Activated B cell treated with CpG ODN at 0.5 μM for 24 hours (primary cell): ENCODE measurements around the gene FGFR1OP2. TPM values are rescaled to one million over a fixed set of nuclear protein-coding genes. Genes with fewer than 3 reads are reported as not detected.

ENCODE experiments used
- ATAC-seq: fragments of 200-7000 bp; cut with Tn5 transposase; one replicate; pipeline ENCODE4 v1.10.0; 2021; ENCODE audit warnings: low read depth, mild to moderate bottlenecking, moderate library complexity
- CTCF ChIA-PET: fragments of 350-600 bp; sonication (Branson Sonifier 250); formaldehyde crosslinking; loops from one replicate; lab custom pipeline; 2021; ENCODE audit warnings: antibody characterized with exemption; lab: Charles Lee
- POLR2A ChIA-PET: fragments of 350-600 bp; sonication (Branson Sonifier 250); formaldehyde crosslinking; loops from one replicate; lab custom pipeline; 2021; ENCODE audit warnings: antibody characterized with exemption; lab: Charles Lee
- DNase-seq: peaks from one replicate; pipeline ENCODE4 v3.0.0; 2022
- H3K27ac Mint-ChIP-seq: one replicate; pipeline ENCODE4 v1.8.0; 2020; ENCODE audit warnings: mixed read lengths
- H3K27me3 Mint-ChIP-seq: one replicate; pipeline ENCODE4 v1.8.0; 2021; ENCODE audit warnings: mixed read lengths
- H3K36me3 Mint-ChIP-seq: one replicate; pipeline ENCODE4 v1.8.0; 2021; ENCODE audit warnings: low read depth, mixed read lengths
- H3K4me1 Mint-ChIP-seq: one replicate; pipeline ENCODE4 v1.8.0; 2021; ENCODE audit warnings: mixed read lengths
- H3K4me3 Mint-ChIP-seq: one replicate; pipeline ENCODE4 v1.8.0; 2020; ENCODE audit warnings: mild to moderate bottlenecking, mixed read lengths
- H3K9me3 Mint-ChIP-seq: one replicate; pipeline ENCODE4 v1.8.0; 2020; ENCODE audit warnings: mixed read lengths
- CTCF ChIP-seq: fragments of 200-600 bp; IDR thresholded peaks from one replicate; pipeline ENCODE4 v1.8.0; 2022; ENCODE audit warnings: antibody characterized with exemption, mild to moderate bottlenecking
- intact Hi-C: fragments of 100-400 bp; cut with micrococcal nuclease; formaldehyde crosslinking; loops from one replicate; pipeline ENCODE4 v1.15.1; 2024
- total RNA-seq: library from RNA; stranded (reverse); gene quantifications from 2 replicates; pipeline ENCODE4 v1.2.3, GENCODE V29; 2022

The FGFR1OP2 gene
- total RNA-seq, 1 donor from 2014 or later = 45.0 TPM

- no peaks in the 10 kb centered on the region for H3K9me3 Mint-ChIP-seq
- H3K27ac Mint-ChIP-seq = no peak overlapping the region
- POLR2A ChIA-PET = interaction anchor here (0.6 to 4.6 kb wide), 8 partner anchors 10 to 238 kb away, joined by 3 to 25 read pairs (median 4); partner anchors contain the start of genes ITPR2, MED21 and STK38L
- ATAC-seq (no peak), DNase-seq (no peak)
- CTCF ChIA-PET = interaction anchor here (0.9 to 1.3 kb wide), 3 partner anchors 12 to 293 kb away, joined by 3 to 4 read pairs (median 3); partner anchors contain the start of gene ITPR2
- H3K36me3 Mint-ChIP-seq = peaks cover 3% of the 10 kb centered on the region
- H3K27me3 Mint-ChIP-seq = no peaks in the 10 kb centered on the region
- peaks cover 56% of the 10 kb centered on the region for H3K4me1 Mint-ChIP-seq
- intact Hi-C loops = loop anchor here (5.0 to 10.0 kb wide), 5 partner anchors 278 to 901 kb away; partner anchors contain the start of genes BHLHE41, MRPS35 and PPFIBP1
- no peak for TF ChIP-seq CTCF
- peak overlapping the region; percentile 91 for H3K4me3 Mint-ChIP-seq
Observed at GRCh38 chr12:27012982-27013255, 74.6 kb downstream of the FGFR1OP2 start.

GRCh38 chr12:27013611-27014084 is 75.4 kb downstream of the FGFR1OP2 start:
- ATAC-seq = peak; percentile 14

GRCh38 chr12:27014085-27014858 is 76.0 kb downstream of the FGFR1OP2 start, which contains the start of gene TM7SF3:
TM7SF3 (minus strand) TSS chr12:27014384; CDS start chr12:27014168, 216 bp downstream.
- no peaks in the 10 kb centered on the region for H3K27me3 Mint-ChIP-seq
- CTCF ChIA-PET = interaction anchor here (0.6 to 2.9 kb wide), 12 partner anchors 8 to 292 kb away, joined by 3 to 58 read pairs (median 4); partner anchors contain the start of gene MED21
- H3K36me3 Mint-ChIP-seq = peaks cover 3% of the 10 kb centered on the region
- peak; percentile 33 for TF ChIP-seq CTCF
- intact Hi-C loops = loop anchor here (1.0 to 10.0 kb wide), 13 partner anchors 8 to 902 kb away; partner anchors contain the start of genes BHLHE41, FGFR1OP2, ITPR2 and MED21
- peaks cover 49% of the 10 kb centered on the region for H3K4me1 Mint-ChIP-seq
- H3K9me3 Mint-ChIP-seq = no peaks in the 10 kb centered on the region
- ATAC-seq = peak; percentile 92
- POLR2A ChIA-PET = interaction anchor here (0.6 to 4.6 kb wide), 8 partner anchors 8 to 230 kb away, joined by 3 to 25 read pairs (median 4); partner anchors contain the start of genes FGFR1OP2, ITPR2, MED21 and STK38L
- peak within 1 kb of the TSS; percentile 94 for H3K27ac Mint-ChIP-seq
- peak; percentile 96 for DNase-seq
- H3K4me3 Mint-ChIP-seq = peak within 1 kb of the TSS; percentile 91

More at GRCh38 chr12:27013611-27014084, 75.4 kb downstream of the FGFR1OP2 start:
- intact Hi-C loops = loop anchor here (1.0 to 10.0 kb wide), 13 partner anchors 9 to 901 kb away; partner anchors contain the start of genes BHLHE41, FGFR1OP2, ITPR2 and MED21
- Mint-ChIP-seq H3K36me3 (peaks cover 3% of the 10 kb centered on the region), H3K9me3 (no peaks in the 10 kb centered on the region), H3K4me3 (peak overlapping the region; percentile 91), H3K27me3 (no peaks in the 10 kb centered on the region), H3K27ac (peak overlapping the region; percentile 87), H3K4me1 (peaks cover 49% of the 10 kb centered on the region)
- TF ChIP-seq CTCF = no peak
- ChIA-PET POLR2A (interaction anchor here (0.6 to 4.6 kb wide), 6 partner anchors 9 to 230 kb away, joined by 3 to 25 read pairs (median 5); partner anchors contain the start of genes FGFR1OP2, ITPR2, MED21 and STK38L), CTCF (interaction anchor here (0.6 to 2.6 kb wide), 8 partner anchors 9 to 292 kb away, joined by 3 to 14 read pairs (median 4); partner anchors contain the start of gene MED21)
- no peak for DNase-seq

- intact Hi-C loops = loop anchor here (1.0 to 10.0 kb wide), 15 partner anchors 7 to 903 kb away; partner anchors contain the start of genes BHLHE41, FGFR1OP2, ITPR2 and MED21
- ChIA-PET CTCF (interaction anchor here (0.6 to 2.9 kb wide), 11 partner anchors 7 to 900 kb away, joined by 3 to 58 read pairs (median 5); partner anchors contain the start of genes MED21 and STK38L), POLR2A (interaction anchor here (0.7 to 3.9 kb wide), 8 partner anchors 11 to 291 kb away, joined by 3 to 25 read pairs (median 4); partner anchors contain the start of genes ITPR2 and STK38L)
- ATAC-seq = no peak
- Mint-ChIP-seq H3K4me1 (peaks cover 43% of the 10 kb centered on the region), H3K36me3 (peaks cover 3% of the 10 kb centered on the region), H3K27me3 (no peaks in the 10 kb centered on the region), H3K4me3 (peak overlapping the region; percentile 91), H3K27ac (peak overlapping the region; percentile 94), H3K9me3 (no peaks in the 10 kb centered on the region)
- no peak for TF ChIP-seq CTCF
- no peak for DNase-seq
Observed at GRCh38 chr12:27014859-27015729, 76.8 kb downstream of the FGFR1OP2 start.
